Erythroblast (primary cell): ENCODE data around the gene MBP.

ENCODE experiments used
- DNase-seq, 2 experiments: peaks; one replicate each; lab custom pipeline; 2025; lab: John Stamatoyannopoulos, UW
- GATA1 ChIP-seq: IDR thresholded peaks from 2 replicates; pipeline ENCODE4 v1.6.1; 2011; ENCODE audit warnings: low read depth, mild to moderate bottlenecking, control low read depth, low read length, moderate library complexity
- POLR2A ChIP-seq: IDR thresholded peaks from 2 replicates; pipeline ENCODE4 v1.6.1; 2011; ENCODE audit warnings: mild to moderate bottlenecking, low read length

The MBP gene

DNA sequence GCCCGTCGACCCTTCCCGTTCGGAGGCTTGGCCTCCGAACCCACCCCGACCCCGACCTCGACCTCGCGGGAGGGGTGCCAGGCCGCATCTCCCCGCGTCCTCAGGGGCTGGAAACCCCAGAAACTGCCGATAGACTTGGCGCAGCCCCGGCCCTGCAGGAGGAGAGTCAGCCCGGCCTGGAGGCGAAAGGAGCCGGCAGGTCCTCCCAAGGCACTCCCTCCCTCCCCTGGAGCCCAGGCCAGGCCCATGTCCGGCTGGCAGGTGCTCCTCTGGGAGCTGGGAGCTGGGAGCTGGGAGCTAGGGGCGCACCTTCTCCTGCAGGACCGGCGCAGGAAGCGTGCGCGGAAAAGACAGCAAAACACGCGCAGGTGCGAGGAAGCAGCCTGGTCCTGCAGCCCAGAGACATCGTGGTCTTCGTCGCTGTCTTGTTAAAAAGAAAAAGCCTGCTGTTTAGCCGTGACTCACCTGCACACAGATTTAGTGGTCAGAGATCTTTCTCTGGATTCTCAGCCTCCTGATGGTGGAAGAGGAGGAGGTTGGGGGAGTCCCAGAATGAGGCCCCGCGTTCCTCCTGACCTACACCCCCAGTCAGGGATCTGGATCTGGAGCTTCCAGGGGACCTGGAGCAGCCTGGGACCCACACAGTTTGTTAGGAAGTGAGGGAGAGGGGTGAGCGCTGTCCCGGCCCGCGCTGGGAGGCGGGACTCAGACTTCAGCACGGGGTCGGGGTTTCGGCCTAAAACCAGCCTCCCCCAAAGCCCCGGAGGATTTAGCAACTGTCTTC lies 660 bp upstream of the MBP start:
- DNase-seq = peak in 1 of 2 experiments; percentile 44
- TF ChIP-seq POLR2A (no peak), GATA1 (no peak)

DNA sequence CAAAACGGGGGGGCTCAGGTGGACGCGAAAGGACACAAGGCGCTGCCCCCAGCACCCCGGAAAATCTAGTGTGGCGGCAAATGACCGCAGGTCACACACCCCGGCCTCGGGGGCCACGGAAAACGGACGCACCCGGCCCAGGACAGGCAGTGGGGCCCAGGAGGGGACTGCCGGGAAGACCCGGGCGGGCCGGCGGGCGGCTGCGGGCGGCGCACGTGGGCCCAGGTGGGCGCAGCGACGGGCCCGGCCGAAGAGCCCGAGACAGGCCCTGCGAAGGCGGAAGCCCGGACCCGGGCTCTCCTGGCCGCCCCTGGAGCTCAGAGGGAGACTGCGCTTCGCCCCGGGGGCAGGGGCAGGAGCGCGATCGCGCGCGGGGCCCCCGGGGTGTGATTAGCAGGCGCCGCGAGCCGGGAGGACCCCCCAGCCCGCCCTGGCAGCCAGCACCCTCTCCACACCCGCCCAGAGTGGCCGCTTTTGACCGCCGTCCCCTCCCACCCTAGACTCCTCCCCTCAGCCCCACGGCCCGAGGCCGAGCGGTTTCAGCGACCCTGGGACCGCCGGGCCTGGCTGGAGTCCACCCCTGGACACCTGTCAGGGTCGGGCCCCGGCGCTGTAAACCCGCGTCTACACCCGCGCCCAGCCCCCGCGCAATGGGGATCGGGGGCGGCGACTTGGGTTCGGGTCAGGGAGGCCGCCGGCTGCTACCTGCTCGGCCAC lies 773 bp downstream of the MBP start:
- peak; percentile 73 for DNase-seq

DNA sequence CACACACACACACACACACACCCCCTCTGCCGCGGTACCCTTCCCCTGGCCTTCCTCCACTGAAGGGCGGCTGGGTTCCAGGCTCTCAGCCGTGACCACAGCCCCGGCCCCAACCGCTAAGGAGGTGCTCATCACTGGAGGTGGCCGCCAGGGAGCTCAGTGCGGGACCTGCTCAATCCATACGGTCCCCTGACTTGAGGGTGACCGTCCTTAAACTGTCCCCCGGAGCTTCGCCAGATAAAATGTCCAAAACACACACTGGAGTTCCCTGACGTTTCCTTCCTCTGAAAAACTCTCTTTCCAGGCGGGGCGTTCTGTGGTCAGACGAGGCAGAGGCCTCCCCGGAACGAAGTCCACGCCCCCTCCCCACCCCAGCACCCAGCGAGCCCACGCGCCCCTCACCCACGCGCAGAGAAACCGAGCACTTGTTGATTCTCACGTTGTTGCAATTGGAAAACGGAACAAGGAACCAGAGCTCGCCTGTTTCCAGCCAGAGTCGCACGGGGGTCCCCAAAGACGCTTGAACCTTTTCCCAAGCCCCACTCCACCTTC lies 1.4 kb downstream of the MBP start:
- TF ChIP-seq GATA1 (no peak), POLR2A (no peak)
- peak; percentile 70 to 73 for DNase-seq

More for the DNA sequence above, 773 bp downstream of the MBP start:
- no peak for TF ChIP-seq GATA1
- peak; percentile 52 for TF ChIP-seq POLR2A

DNA sequence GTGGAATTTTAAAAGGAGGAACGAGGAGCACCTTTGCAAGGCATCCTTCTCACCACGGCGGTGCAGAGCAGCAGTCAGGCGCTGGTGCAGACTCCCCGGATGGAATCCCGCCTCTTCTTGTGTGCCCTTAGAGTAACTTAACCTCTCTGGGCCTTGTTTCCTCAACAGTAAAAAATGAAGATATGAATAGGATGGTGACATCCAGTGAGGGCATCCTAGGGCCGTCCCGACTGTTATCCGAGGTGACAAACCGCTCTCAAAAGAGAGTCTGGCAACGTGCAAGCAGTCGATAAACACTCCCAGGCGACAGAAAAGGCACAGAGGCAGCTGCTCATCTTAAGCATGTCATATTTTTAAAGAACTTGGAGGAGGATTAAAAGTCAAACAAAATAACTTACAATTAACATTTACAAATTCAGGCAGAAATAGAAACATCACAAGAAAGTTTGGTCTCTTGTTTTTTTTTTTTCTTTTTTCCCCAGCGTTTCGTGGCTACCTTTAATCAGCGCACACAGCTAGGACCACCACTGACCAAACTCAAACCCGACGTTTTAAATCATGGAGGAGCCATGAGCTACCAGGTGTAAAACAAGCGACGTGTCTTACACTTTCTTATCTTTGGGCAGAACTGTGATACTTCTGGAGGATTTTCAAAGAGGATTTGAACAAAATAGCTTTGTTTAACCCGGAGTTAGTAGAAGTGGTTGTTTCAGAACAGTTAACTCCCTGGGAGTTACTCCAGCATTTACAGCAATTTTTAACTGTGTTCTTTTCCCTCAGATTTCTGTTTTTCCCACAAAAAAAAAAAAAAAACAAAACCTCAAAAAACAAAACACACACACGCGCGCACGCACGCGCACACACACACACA lies 2.1 kb downstream of the MBP start:
- no peak for TF ChIP-seq GATA1
- TF ChIP-seq POLR2A = peak; percentile 76
- peak; percentile 90 to 93 for DNase-seq

DNA sequence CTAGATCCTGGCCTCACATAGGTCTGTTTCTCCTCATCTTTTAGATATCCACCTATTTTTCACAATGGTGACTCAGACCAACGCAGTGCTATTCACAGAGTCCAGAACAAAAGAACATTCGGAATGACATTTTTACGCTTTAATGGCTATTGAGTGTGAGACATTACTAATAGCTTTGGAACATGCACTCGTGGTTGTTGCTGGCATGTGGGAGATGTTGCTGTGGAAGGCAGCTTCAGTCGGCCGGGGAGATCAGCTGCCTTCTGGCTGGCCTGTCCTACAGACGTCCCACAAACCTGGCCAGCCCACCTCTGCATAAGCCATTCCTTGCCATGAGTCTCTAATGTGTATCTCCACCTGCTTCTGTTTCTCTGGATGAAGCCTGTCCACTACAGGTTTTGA lies 3.4 kb downstream of the MBP start:
- TF ChIP-seq POLR2A (no peak), GATA1 (no peak)
- DNase-seq = no peak

DNA sequence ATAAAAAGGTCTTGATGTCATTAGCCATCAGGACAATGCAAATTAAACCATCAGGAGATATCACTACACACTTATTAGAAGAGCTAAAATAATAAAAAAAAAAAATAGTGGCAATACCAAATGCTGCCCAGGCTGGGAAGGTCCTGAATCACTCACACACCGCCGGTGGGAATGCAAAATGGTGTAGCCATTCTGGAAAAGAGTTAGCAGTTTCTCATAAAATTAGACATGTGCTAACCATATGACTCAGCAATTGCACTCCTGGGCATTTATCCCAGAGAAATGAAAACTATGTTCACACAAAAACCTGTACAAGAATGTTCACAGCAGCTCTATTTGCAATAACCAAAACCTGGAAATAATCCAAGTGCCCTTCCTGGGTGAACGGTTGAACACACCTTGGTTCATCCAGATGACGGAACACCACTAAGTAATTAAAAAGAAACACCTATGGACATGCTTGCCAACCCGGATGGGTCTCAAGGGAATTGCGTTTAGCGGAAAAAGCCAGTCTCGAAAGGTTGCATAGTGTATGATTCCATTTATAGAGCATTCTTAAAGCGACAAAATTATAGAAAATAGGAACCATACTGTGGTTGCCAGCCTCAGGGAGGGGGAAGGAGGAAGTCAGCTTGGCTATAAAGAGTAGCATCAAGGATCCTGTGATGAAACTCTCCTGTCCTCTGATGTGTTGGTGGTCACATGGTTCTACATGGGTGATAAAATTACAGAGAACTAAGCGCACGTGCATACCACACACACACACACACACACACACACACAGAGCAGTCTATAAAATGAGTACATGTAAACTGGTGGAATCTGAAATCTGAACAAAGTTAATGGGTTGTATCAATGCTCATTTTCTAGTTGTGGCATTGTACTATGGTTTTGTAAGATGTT lies 4.6 kb downstream of the MBP start:
- DNase-seq = peak; percentile 61 to 62
- TF ChIP-seq POLR2A = peak; percentile 51
- no peak for TF ChIP-seq GATA1

DNA sequence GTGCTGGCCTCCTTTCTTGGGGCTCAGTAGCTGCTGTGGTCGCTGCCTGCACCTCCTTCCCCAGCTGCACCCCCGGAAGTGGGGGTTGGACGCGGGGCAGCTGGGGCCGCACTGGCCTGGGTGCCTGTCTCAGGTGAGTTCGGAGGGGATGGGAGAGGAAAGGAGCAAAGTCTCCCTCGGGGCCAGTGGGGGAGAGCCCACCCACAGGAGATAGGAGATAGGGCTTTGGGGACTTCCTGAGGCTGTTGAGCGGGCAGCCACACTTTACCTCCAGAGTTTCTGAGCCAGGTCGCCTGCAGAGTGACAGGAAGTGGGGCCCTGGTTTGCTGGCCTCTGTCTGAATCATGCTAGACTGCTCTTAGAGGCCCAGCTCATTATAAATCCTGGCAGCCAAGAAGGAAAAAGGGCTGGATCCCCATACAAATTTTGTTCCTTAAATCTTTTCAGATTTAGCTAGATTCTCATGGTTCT lies 8.1 kb downstream of the MBP start:
- peak; percentile 34 to 43 for DNase-seq
- TF ChIP-seq GATA1 (no peak), POLR2A (no peak)

DNA sequence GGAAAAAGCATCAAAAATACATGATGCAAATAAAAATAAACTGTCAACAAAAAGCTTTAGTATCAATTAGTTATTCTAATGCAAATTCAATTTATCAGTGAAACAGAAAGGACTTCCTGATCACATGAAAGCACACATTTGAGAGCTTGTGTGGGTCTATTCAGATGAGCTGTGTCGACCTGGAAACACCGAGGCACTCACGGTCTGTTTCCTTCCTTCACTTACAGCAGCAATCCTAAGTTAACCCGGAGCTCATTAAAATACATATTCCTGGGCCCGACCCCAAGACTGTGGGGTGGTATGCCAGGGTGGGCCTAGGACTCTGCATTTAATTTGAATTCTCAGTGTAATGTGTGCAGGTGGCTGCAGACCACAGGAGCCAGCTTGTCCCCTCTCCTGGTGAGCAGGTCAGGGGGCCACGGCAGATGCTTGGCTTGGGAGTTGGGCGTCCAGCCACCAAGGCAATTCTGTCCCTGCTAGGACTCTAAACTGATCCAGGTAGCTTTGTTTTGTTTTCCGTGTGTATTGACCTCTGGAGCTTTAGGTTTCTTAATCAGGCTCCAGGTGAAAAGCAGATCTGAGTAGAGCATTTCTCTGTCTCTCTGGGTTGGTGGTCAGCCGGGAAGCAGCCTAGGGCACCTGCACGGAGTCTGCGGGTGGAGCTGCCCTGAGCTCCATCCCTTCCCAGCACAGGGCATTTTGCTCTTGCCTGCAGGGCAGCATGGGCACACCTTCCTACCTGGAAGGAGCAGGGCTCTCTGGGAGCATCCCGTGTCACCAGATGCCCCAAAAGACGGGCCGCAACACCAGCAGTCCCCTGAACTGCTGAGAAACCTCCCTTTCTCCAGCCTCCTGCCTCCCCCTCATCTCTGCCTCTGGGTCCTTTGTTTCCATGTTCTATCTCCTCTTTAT lies 9.0 kb downstream of the MBP start:
- TF ChIP-seq POLR2A (no peak), GATA1 (no peak)
- DNase-seq = peak in 1 of 2 experiments; percentile 23

DNA sequence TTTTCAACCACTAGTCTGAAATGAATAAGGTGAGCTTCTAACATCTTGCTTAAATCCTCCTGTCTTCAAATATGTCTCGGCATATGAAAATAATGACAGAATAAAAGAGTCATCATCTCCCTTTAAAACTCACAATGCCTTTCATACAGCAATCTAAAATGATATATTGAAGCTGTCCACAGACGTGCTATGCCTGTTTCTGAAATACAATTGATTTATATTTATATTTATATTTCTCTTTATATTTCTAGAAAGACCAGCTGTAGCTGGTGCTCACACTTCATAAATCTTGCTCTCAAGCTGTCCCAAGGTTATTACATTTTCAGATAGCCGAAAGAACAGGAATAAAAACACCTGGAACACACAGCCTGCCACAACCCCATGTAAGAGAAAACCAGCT lies 11.1 kb downstream of the MBP start:
- no peak for DNase-seq
- TF ChIP-seq GATA1 (no peak), POLR2A (no peak)

DNA sequence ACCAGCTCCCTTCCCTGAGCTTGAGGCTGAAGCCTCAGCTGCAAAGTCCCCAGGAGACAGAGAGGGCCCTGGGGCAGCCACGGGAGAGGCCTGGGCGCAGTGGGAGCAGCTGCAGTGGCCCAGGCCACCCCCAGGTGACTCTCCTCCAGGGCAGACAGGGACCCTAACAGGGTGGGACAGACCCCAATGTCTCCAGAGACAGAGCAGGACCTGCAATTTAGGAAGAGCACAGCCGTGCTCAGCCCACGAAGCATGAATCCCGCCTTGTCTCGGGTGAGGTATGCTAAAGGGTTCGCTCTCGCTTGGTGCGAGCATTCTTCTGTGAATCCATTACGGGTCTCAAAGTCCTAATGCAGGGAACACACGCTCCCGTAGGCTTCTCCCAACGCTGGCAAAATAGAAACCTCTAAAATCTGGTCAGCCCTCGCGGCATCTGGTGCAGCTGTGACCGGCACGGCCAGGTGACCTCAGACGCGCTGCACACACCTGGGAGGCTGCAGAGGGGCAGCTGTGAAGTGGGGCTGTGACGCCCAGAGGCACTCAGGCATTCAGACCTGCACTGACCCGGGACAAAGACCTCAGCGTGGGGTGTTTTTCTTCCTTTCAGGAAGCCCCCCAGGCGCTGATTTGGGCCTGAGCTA lies 12.6 kb downstream of the MBP start:
- no peak for DNase-seq
- no peak for TF ChIP-seq POLR2A
- no peak for TF ChIP-seq GATA1

DNA sequence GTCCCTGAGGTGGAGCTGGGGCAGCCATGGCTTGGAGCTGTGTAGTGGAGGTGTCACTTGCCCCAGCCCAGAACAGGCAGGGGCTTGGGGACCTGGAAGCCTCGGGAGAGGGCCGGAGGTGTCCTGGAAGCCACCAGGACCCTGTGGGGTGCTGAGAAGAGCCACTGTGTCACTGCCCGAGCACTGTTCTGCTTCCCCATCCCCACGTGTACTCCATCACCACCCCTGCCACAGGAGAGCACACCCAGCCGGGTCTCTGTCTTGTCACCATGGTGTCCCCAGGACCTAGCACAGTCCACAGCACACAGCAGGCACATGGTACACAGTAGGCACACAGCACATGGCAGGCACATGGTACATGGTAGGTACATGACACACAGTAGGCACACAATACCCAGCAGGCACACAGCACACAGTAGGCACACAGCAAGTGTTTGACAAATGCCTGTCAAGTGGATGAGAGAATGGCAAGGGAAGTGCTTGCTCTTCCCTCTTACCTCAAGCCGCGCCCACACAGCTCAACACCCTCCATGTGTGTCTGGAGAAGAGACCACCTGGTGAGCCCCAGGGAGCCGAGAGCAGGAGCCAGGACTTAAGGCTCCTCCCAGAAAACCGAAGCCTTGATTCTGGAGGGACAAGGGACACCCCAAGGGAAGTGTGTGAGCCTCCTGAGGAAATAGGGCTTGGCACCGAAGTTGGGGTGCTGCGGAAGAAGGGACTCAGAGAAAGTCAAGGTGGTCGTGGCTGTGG lies 13.3 kb downstream of the MBP start:
- TF ChIP-seq POLR2A (no peak), GATA1 (no peak)
- no peak for DNase-seq
